GM12891 (cell line): ENCODE data around the gene DIPK2A. TPM values are rescaled to one million over a fixed set of nuclear protein-coding genes. Genes with fewer than 3 reads are reported as not detected.

Experiments used
- DNase-seq: peaks from one replicate; pipeline ENCODE4 v3.0.0; 2011; ENCODE audit warnings: low spot score; ENCODE audit not compliant: insufficient read length
- FAIRE-seq: peaks from 2 replicates; lab custom pipeline; 2011; peaks lifted over from hg19 to GRCh38; lab: Jason Lieb, UNC
- PAX5 ChIP-seq: IDR thresholded peaks from 2 replicates; pipeline ENCODE4 v1.6.1; 2011; ENCODE audit warnings: low read length, moderate library complexity, mild to moderate bottlenecking; ENCODE audit not compliant: insufficient read depth, severe bottlenecking
- POLR2A ChIP-seq: IDR thresholded peaks from 2 replicates; pipeline ENCODE4 v1.6.1; 2011; ENCODE audit warnings: low read depth, low read length, control low read depth
- POLR2AphosphoS5 ChIP-seq: IDR thresholded peaks from 2 replicates; pipeline ENCODE4 v1.6.1; 2011; ENCODE audit warnings: low read depth, low read length, control low read depth
- POU2F2 ChIP-seq: IDR thresholded peaks from 2 replicates; pipeline ENCODE4 v1.6.1; 2011; ENCODE audit warnings: low read depth, mild to moderate bottlenecking, control low read depth, low read length, moderate library complexity
- SPI1 ChIP-seq: IDR thresholded peaks from 2 replicates; pipeline ENCODE4 v1.6.1; 2011; ENCODE audit warnings: low read depth, low read length, control low read depth
- TAF1 ChIP-seq: IDR thresholded peaks from 2 replicates; pipeline ENCODE4 v1.6.1; 2011; ENCODE audit warnings: low read depth, low read length, control low read depth
- polyA plus RNA-seq: library from polyadenylated mRNA; unstranded; fragments of >200 nt; gene quantifications from one replicate; pipeline ENCODE4 v1.2.1, GENCODE V29; 2012; ENCODE audit warnings: low read depth, missing spikeins, inconsistent platforms; ENCODE audit not compliant: missing spikeins

DIPK2A gene, protein sequence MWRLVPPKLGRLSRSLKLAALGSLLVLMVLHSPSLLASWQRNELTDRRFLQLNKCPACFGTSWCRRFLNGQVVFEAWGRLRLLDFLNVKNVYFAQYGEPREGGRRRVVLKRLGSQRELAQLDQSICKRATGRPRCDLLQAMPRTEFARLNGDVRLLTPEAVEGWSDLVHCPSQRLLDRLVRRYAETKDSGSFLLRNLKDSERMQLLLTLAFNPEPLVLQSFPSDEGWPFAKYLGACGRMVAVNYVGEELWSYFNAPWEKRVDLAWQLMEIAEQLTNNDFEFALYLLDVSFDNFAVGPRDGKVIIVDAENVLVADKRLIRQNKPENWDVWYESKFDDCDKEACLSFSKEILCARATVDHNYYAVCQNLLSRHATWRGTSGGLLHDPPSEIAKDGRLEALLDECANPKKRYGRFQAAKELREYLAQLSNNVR
- polyA plus RNA-seq, result 5.5 TPM

DNA sequence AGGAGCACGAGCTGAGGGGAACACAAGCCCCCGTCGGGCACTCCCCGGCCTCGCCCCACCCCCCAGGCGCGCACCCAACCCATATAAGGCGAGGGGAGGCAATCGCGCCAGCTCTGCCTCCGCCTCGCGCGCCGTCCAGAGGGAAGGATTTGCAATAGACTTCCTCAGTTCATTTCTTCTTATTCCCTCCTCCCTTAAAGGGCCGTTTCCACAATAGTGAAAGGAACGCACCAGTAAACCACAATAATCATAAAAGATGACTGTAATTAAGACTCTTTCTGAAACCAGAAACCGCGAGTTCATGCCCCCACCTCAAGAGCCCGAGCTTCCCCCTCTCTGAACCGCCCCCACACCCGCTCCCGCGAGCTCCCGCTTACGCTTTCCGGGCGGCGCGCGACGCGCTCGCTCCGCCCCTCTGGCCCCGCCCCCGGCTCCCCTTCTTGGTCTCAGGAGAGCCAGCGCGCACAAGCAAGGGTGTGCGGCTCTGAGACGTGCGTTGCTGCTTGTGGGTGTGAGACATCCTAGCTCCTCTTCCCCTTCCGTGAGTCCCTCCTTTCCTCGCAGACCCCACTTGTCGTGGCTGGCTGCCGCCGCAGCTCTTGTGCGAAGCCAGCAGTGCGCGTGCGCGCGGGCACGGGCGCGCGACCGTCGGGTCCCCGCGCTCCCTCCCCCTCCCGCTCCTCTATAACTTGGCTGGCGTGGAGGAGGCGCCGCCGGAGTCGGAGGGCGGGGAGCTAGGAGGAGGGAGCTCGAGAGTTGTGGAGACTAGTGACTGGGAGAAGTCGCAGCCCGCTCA is at the start of gene DIPK2A:
Gene DIPK2A, plus strand, starts transcription at position 465 of the 796 bp plus-strand sequence. CDS start 510 bp downstream, outside the sequence.
- FAIRE-seq, result peak; percentile 96
- peak; percentile 76 for TF ChIP-seq POU2F2
- TF ChIP-seq POLR2A, result peak; percentile 93
- peak; percentile 83 for TF ChIP-seq TAF1
- peak; percentile 94 for TF ChIP-seq POLR2AphosphoS5
- TF ChIP-seq SPI1, result peak; percentile 43; the same call in 1 of the 2 replicates
- TF ChIP-seq PAX5, result no peak

DNA sequence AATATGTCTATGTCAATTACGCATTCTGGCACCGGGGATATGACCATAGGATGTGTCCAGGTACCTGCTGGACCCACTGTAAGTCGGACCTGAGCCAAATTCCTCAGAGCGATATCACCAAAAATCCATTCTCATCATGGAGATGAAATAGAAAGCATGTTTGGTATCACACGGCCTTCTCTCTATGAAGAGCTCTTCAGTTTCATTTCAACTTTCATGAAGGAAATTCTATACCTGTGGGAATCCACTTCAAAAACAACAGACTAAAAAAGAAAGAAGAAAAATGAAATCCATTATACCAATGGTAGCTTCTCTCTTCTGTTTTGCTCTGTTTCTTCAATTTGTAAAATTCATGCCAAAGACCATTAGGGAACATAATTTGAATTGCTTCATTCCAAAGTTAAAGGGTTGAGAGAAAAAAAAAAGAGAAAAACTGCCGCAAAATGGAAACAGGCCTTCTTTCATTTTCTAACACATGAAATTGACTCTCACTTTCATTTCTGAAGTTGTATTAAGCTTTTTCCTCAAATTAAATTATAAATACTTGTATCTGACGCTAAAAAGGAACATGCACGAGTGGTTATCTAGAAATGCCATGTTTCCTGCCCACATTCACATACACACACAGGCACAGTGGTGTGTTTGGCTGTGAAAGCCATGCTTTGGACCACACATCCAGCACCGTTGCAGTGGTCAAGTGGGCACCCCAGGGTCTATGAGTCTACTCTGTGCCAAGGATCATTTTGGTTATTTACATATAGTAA is 46.9 kb upstream of the DIPK2A start:
- DNase-seq (no peak), FAIRE-seq (peak; percentile 82)
- no peak for TF ChIP-seq POLR2A
- TF ChIP-seq POU2F2, result no peak
- TF ChIP-seq POLR2AphosphoS5, result no peak
- no peak for TF ChIP-seq TAF1
- no peak for TF ChIP-seq PAX5
- TF ChIP-seq SPI1, result no peak

More for the DNA sequence above, at the start of gene DIPK2A:
- peak; percentile 66 for DNase-seq

DNA sequence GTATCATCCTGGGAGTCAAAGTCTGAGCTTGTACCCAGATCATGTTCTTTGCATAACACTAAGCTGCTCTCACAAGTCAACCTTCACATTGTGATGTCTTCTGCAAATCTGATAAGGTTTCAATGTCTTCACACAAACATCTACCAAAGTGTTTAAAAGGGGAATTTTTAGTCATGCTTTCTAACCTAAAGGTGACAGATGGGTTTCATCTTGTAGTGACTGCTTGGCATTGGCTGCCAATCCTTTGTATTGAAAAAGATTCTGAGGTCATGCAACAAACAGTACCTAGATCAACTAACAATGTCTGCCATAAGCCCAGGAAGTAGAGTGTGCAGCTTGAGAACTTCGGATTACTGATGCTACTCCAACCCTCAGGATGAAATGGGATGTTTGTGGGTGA is 43.6 kb upstream of the DIPK2A start:
- no peak for TF ChIP-seq TAF1
- no peak for TF ChIP-seq PAX5
- TF ChIP-seq POLR2A, result no peak
- TF ChIP-seq SPI1, result no peak
- no peak for TF ChIP-seq POU2F2
- no peak for TF ChIP-seq POLR2AphosphoS5
- DNase-seq, result no peak
- FAIRE-seq, result no peak

DNA sequence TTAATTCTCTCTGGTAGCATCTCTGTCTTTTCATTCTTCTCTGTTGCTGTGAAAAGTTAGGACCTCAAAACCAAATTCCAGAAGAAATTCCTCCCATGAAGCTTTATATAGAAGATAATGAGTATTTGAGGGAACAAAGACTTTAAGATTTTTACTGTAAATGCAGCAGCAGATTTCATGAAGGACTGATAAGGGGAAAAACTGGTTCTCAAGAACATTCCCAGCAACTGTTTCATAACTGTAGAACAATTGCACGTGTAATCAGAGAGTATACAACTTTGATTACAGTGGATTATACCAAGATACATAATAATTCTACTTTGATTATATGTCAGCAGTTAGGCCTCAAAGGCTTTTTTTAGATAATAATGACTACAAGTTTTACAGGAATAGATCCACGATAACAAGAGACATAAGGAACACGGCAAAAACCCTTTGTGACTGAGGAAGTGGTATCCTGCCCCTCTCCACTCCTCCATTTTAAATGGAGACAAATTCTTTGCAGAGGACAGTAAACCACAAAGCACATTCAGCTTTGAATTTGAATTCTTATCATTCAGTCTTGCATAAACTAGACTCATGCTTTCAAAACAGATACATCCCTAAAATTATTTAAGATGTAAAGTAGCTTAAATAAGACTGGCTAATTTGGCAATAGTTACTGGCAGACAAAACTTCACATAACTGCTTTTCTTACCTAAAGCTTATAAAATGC is 42.9 kb upstream of the DIPK2A start:
- no peak for FAIRE-seq
- TF ChIP-seq POLR2A, result no peak
- no peak for DNase-seq

DNA sequence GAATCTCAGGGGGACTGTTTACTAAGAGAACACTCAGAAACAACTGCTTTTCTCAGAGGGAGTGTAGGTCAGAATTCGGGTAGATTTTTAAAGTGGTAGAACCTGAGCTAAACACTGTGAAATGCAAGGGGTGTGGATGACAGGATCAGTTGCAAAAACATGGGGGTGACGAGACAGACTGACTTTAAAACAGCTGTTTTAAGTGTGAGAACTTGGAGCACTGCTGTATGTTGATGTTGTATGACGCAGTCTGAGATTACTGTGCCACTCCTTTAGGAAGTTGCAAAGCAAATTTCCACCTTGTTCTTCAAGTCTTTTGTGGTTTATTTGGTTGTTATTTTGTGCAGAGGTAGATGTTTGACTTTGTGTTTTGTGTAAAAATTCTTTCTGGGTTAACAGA is 36.8 kb upstream of the DIPK2A start:
- DNase-seq (no peak), FAIRE-seq (peak; percentile 40)
- TF ChIP-seq POLR2AphosphoS5, result no peak

DNA sequence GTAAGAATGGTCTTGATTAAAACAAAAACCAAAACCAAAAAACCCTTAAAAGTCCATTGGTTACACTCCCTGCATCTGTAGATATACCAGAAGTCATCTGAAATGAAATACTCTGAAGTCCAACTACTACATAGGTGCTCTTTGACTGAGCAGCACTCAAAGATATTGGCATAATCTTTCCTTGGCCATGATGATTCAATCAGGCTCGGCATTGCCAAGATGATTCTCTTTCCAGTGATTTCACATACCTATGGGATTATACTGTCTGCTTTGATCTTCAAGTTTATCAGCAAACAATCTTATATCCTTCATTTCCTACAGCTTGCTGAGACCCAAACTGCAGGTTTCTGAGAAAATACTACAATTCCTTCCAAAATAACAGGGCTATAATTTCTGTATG is 35.9 kb upstream of the DIPK2A start:
- no peak for FAIRE-seq
- no peak for DNase-seq

DNA sequence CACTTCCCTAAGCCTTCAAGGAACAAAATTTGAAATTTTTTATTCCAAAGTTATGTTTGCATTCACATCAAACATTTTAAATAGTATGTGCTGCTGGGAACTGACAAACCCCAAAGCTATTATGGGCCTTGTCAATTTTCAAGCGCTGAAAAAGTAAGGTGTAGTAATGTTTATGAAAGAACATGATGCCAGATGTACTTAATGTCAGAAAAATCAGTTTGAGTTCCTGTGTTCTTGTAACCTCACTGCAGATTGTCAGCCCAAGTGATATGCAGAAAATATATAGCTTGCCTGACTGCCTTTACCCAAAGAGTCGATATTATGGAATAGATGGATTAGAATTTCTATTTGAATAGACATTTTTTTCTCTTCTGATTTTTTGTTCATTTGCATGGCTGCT is 20.8 kb upstream of the DIPK2A start:
- FAIRE-seq (no peak), DNase-seq (no peak)

More for the DNA sequence above, 35.9 kb upstream of the DIPK2A start:
- TF ChIP-seq TAF1 (no peak), PAX5 (no peak), POLR2A (no peak), SPI1 (no peak), POU2F2 (no peak), POLR2AphosphoS5 (no peak)

DNA sequence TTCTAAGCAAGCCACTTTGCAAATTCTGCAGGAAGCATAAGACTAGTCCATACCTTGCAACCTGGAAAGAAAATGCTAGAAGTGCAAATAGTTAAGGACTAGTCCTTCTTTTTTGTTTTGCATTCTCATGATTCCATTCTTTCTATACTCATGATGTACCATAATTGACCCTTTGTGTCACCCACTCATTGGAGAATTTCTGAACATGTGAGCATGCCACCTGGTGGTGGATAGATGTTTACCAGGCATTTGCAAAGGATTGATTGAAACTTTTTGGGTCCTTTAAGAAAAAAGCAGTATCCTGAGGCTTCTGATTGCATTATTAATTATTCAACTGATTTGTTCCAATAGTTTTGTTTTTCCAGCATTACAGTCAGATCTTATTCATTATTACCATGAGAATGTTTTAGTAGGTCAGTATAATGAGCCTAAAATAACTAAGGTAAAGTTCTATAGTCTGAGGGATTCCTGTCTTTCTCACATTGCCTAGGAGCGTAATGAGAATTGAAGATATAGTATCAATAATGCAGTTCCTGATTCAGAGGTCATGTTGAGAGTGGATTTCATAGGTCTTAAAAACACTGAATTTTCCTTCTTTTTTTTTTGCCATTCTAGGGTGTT is 20.2 kb upstream of the DIPK2A start:
- TF ChIP-seq POU2F2 (no peak), POLR2A (no peak), PAX5 (no peak), POLR2AphosphoS5 (no peak), TAF1 (no peak), SPI1 (no peak)
- no peak for FAIRE-seq
- DNase-seq, result no peak

More for the DNA sequence above, 20.8 kb upstream of the DIPK2A start:
- TF ChIP-seq SPI1, result no peak
- TF ChIP-seq POLR2AphosphoS5, result no peak
- no peak for TF ChIP-seq POU2F2
- no peak for TF ChIP-seq POLR2A
- no peak for TF ChIP-seq TAF1
- no peak for TF ChIP-seq PAX5
